GM12872 (cell line): Measurements from ENCODE around the gene CFAP46.

Source experiments
- TF ChIP-seq, protein P1 (sequence below): IDR thresholded peaks from 3 replicates; pipeline ENCODE4 v1.5.1; 2011; ENCODE audit warnings: low read depth, mild to moderate bottlenecking, low read length, moderate library complexity; ENCODE audit not compliant: insufficient read depth

Gene CFAP46

DNA sequence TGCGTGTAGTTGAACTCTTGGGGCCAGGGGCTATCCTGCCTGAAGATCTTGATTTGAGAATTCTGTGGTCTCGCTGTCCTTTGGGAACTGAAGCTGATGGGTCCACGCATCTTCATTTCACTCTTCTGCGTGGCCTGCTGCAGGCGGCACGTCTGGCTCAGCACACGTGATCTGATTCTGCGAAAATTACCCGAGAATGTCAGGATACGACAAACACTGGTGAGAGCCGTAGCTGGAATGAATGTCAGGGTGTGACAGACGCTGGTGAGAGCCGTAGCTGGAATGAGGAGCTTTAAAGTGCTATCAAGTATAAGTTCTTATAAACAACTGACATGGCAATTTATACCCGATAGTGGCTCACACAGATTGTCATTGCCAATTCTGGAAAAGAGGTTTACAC is 44.6 kb upstream of the CFAP46 start:
- TF ChIP-seq, protein P1, sequence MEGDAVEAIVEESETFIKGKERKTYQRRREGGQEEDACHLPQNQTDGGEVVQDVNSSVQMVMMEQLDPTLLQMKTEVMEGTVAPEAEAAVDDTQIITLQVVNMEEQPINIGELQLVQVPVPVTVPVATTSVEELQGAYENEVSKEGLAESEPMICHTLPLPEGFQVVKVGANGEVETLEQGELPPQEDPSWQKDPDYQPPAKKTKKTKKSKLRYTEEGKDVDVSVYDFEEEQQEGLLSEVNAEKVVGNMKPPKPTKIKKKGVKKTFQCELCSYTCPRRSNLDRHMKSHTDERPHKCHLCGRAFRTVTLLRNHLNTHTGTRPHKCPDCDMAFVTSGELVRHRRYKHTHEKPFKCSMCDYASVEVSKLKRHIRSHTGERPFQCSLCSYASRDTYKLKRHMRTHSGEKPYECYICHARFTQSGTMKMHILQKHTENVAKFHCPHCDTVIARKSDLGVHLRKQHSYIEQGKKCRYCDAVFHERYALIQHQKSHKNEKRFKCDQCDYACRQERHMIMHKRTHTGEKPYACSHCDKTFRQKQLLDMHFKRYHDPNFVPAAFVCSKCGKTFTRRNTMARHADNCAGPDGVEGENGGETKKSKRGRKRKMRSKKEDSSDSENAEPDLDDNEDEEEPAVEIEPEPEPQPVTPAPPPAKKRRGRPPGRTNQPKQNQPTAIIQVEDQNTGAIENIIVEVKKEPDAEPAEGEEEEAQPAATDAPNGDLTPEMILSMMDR, result no peak

DNA sequence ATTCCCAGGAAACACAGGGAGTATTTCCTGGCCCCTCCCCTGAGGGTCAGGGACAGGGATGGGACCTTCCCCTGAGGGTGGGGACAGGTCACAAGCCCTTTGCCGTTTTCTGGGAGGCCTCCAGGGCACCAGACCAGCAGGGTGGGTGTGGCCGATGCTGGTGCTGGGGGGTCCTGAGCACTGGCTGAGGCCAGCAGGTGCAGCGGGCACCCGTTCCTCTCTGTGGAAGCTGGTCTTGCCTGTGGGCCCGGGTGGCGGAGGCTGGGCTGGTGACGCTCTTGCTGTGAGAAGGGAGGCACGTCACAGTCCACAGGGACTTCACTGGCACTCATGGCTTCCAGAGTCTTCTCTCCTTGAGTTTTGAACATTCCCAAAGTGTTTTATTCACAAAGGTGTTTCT is 44.2 kb upstream of the CFAP46 start:
- TF ChIP-seq, protein P1, result no peak

DNA sequence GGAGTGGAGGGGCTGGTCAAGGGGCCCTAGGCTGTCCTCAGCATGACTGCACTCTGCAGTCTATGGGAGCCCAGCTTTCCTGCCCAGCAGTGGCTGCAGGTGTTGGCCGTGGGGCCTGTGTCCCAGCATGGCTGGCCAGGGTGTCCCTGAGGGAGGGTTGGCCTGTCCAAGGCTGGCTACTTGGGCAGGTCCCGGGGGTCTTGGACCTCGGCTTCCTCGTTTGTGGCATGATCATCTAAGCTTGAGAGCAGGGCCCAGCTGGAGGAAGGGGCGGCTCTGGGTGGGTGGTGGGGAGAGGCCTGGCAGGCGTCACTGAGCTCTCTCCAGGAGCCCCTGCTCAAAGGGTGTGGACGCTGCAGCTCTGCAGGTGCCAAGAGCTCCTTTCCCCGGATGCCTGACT is 43.7 kb upstream of the CFAP46 start:
- TF ChIP-seq, protein P1, result no peak

DNA sequence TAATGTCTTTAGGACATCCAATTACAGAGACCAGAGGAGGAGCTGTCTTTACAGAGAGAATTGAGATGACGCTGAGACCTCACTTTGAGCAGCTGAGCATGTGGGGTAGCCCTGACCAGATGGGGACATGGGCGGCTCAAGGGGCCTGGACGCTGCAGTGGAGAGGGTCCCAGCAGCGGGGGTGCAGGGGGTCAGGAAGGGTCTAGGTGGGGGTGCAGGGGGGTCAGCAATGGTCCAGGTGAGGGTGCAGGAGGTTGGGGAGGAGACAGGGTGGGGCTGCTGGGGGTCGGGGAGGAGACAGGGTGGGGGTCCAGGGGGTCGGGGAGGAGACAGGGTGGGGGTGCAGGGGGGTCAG is 43.2 kb upstream of the CFAP46 start:
- TF ChIP-seq, protein P1, result no peak

DNA sequence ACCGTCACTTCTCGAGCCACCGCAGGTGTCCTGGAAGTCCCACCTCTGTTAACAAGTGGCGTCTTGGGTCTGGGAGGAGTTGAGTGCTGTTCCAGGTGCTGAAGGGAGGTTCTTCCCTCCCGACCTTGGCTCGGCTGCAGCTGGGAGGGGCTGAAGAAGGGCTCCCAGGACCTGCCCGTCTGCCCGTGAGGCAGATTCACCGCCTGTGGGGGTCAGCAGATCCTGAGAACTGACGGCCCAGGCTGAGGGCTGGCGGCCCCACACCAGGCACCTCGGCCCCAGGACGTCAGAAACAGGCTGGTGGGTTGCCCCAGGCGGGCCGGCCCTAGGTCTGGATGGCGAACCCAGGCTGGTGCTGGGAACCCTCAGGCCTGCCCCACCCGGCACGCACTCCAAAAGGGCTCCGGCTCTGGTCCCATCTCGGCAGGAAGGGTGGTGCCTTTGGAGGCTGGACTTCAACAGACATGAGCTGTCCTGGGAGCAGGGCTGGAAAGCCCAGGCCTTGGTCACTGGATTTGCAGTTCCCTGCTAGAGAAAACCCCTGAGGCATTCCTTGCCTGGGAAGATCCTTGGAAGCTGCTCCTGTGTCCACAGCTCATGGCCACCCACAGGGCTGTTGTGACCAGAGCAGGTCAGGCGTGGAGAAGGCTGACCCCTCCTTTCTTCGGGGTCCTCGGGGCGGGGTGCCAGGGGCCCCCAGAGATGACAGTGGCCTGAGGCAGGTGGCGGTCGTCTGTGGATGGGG is 42.6 kb upstream of the CFAP46 start:
- TF ChIP-seq, protein P1, result no peak

DNA sequence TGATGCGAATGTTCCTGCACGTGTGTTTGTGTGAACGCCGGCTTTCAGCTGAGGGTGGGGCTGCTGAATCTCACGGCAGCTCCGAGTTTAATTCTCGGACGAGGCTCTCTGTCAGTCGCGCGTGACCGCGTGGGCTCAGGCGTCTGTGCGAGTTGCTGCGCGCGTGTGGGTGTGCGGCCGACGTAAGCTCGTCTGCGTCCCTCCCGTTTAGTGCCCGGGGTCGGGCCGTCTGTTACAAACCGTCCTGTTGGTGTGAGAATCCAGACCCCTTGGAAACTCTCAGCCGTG is 41.6 kb upstream of the CFAP46 start:
- TF ChIP-seq, protein P1, result no peak

DNA sequence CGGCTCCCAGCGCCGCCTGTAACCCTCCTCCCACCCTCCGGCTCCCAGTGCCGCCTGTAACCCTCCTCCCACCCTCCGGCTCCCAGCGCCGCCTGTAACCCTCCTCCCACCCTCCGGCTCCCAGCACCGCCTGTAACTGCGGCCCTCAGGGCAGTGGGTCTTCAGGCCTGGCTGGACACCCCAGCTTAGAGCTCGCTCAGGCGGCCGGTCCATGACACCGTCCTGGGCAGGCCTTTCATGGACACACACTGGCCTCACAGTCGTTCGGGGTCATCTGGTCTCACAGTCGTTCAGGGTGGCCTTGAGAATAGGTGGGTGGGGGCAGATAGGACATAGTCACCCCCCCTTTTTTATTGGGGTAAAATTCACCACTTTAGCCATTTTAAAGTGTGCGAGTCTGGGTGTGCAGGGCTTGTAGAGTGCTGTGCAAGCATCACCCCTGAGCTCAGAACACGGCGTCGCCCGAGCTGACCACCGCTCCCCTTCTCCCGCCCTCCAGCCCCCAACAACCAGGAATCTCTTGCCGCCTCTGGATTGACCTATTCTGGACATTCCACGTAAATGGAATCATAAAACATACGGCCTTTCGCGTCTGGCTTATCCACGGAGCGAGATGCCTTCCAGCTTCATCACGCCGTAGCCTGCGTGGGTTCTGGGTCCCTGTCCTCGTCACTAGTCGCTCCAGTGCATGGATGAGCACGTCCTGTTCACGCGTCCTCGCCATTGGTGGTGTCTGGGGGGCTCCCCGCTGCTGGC is 41.1 kb upstream of the CFAP46 start:
- TF ChIP-seq, protein P1, result no peak
